GM12801 (cell line): ENCODE measurements around the gene FAM110C.

Source experiments
- CTCF ChIP-seq: IDR thresholded peaks from one replicate; pipeline ENCODE4 v1.5.1; 2011; ENCODE audit warnings: control low read depth; ENCODE audit not compliant: insufficient read length; ENCODE audit errors: extremely low read depth

FAM110C gene

GRCh38 chr2:24107-24506 is 22.2 kb downstream of the FAM110C start:
- no peak for TF ChIP-seq CTCF

- TF ChIP-seq CTCF, result no peak
Observed at GRCh38 chr2:23283-23682, 23.0 kb downstream of the FAM110C start.

GRCh38 chr2:19505-19904 is 26.8 kb downstream of the FAM110C start:
- TF ChIP-seq CTCF, result no peak

GRCh38 chr2:18402-19271 is 27.7 kb downstream of the FAM110C start:
- no peak for TF ChIP-seq CTCF

GRCh38 chr2:11248-11941 is 34.9 kb downstream of the FAM110C start:
- no peak for TF ChIP-seq CTCF

- TF ChIP-seq CTCF, result no peak
Observed at GRCh38 chr2:10222-10875, 36.0 kb downstream of the FAM110C start.
